ENCODE data around the gene NEAT1.
A peak's percentile ranks its signal among the peaks of the same experiment; 100 is the strongest.
"Not testable (repeated sequence)": the region's sequence is repeated elsewhere in the genome, so short reads cannot be mapped to it uniquely, and the experiment has no call there.

Gene NEAT1

DNA sequence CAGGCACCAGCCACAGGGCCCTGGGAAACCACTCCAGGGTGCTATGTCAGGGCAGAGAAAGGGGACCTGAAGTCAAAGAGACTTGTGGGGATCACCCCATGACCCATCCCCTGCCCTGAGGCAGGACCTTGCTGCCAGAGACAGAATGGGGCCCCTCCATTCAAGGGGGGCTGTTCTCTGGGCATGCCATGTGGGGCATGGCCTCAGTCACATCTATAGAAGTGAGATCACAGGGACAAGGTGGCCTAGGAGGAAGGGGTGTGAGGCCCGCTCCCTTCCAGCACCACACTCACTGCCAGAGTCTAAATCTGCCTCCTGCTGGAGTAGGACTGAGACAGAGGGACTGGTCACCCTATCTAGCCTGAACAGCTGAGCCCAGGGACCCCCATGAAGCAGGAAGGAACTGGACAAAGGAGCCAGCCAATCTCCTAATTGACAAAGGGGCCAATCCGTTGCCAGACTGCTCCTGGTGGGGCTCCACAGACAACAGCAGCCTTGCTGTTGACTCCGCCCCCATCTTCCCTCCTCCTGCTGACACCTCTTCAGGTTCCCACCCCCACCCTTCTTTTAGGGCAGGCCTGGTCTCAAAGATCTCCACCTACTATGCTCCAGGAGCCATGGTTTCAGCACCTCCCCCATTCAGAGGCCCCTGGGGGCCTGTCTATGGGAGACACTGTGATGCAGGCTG, 26.0 kb downstream of the NEAT1 start:
- no peak for DNase-seq (ENCODE audit: extremely low read depth in 1 of 2, low read depth in 1 of 2)

DNA sequence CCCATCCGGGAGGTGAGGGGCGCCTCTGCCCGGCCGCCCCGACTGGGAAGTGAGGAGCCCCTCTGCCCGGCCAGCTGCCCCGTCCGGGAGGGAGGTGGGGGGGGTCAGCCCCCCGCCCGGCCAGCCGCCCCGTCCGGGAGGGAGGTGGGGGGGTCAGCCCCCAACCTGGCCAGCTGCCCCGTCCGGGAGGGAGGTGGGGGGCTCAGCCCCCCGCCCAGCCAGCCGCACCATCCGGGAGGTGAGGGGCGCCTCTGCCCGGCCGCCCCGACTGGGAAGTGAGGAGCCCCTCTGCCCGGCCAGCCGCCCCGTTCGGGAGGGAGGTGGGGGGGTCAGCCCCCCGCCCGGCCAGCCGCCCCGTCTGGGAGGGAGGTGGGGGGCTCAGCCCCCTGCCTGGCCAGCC, 28.7 kb downstream of the NEAT1 start:
- not testable (repeated sequence) for DNase-seq (ENCODE audit: extremely low read depth in 1 of 2, low read depth in 1 of 2)

DNA sequence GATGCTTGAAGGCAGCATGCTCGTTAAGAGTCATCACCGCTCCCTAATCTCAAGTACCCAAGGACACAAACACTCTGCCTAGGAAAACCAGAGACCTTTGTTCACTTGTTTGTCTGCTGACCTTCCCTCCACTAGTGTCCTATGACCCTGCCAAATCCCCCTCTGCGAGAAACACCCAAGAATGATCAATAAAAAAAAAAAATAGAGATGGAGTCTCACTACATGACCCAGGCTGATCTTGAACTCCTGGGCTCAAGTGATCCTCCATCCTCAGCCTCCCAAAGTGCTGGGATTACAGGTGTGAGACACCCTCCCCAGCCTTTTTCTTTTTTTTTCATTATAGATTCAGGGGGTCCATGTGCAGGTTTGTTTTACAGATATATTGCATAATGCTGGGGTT, 29.7 kb downstream of the NEAT1 start:
- not testable (repeated sequence) for DNase-seq (ENCODE audit: extremely low read depth in 1 of 2, low read depth in 1 of 2)

DNA sequence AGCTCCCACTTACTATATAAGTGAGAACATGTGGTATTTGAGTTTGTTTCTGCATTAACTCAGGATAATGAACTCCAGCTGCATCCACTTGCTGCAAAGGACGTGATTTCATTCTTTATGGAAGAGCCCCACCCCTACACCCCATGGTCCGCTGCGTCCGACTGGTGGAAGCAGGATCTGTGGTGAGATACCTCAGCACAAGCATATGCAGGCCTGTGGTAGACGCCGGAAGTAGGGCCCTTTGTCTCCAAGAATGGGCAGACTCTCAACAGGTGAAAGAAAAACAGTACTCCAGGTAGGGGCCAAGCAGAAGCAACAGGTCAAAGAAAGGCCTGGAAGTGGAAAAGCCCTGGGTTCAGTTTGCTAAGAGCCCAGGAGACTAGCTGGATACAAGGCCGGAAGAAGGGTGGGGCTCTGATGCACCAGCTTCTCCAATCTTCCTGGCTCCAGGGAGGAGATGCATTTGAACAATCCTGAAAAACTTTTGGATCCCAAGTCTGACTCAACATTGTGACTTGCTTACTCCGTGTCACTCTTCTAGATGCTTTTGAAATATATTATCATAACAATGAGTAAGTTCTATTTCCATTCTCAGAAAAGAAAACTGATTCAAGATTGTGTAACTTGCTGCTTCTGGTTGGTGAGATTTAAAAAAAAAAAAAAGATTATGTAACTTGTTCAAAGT, 30.4 kb downstream of the NEAT1 start:
- no peak for DNase-seq (ENCODE audit: extremely low read depth in 1 of 2, low read depth in 1 of 2)

DNA sequence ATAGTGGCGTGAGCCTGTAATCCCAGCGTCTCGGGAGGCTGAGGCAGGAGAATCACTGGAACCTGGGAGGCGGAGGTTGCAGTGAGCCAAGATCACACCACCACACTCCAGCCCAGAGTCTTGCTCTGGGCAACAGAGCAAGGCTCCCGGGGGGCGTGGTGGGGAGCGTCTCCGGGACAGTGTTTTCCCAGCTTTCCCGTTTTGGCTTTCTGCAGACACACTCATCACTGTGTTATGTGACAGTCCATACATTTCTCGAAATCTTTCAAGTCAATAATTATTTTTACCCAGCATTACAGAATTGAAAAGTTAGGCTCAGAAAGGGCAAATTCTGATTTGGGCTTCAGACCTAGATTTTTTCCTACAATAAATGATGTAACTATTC, 31.7 kb downstream of the NEAT1 start:
- no peak for DNase-seq (ENCODE audit: extremely low read depth in 1 of 2, low read depth in 1 of 2)

DNA sequence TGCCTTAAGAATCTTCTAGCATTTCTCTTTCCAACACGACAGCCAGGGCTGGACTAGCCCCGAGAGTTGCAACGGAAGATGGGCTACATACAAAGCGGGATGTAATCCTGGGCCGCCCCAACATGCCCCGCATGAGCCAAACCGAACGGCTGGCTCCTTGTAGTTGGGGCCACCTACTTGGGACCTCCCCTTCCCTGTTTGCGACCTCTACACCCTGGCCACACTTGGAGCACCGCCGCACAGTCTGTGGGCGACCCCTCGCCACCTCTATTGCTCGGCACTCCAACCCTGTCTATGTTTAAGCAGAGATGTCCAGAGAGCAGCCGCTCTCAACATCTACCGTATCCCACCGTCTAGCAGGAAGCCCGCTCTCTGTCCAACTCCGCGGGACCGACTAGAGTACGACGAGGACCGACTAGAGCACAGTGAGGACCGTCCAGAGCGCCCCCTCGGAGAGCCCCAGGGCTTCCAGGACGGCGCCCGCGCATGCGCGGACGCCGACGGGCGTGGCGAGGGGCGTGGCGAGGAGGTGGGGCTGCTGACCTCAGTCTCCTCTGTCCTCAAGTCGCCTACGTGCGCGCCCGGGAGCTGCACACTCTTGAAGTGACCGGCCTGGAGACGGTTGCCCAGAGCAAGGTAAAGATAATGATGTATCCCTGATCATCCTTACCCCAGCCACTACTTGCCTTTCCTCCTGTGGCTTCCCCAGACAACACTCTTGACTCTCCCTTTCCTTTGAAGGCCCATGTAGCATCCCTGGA, 32.3 kb downstream of the NEAT1 start:
- DNase-seq (ENCODE audit: extremely low read depth in 1 of 2, low read depth in 1 of 2), result peak; percentile 73 to 77

DNA sequence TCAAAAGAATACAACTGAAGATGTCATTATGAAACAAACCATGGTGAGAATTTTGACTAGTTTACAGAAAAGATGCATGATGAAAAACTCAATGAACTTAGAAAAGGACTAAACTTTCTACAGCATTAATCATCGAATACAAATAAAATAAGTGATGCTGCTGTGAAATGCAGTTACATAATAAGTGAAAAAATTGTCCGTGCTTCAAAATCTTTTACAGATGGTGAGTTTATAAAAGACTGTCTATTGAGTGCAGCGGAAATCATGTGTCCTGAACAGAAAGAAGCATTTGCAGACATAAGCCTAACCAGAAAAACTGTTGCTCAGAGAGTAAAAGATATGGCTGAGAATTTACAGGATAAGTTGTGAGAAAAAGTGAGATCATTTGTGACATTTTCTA, 33.8 kb downstream of the NEAT1 start:
- DNase-seq (ENCODE audit: extremely low read depth in 1 of 2, low read depth in 1 of 2), result no peak

DNA sequence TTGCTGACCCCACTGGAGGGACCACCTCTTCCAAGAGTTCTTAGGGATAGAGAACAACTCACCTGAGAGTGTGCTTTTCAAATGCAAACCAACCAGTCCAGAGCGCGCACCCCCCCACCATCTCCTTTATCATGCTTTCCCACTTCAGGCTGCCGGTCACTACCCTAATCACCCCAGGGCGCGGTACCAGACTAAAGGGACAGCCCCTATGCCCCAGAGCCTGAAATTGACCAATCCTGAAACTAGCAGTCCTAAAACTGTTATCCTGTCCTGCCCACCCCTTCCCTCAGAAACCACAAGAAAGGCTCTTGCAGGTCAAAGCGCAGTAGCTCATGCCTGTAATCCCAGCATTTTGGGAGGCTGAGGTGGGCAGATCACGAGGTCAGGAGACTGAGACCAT, 37.0 kb downstream of the NEAT1 start:
- no peak for DNase-seq (ENCODE audit: extremely low read depth in 1 of 2, low read depth in 1 of 2)

DNA sequence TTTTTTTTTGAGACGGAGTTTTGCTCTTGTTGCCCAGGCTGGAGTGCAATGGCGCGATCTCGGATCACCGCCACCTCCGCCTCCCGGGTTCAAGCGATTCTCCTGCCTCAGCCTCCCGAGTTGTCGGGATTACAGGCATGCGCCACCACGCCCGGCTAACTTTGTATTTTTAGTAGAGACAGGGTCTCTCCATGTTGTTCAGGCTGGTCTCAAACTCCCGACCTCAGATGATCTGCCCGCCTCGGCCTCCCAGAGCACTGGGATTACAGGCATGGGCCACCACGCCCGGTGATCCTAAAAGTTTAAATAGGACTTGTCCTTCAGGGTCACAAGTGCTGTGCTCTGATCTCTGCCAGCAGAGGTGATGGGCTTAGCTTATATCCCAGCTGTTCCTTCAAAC, 42.9 kb downstream of the NEAT1 start:
- not testable (repeated sequence) for DNase-seq (ENCODE audit: extremely low read depth in 1 of 2, low read depth in 1 of 2)

DNA sequence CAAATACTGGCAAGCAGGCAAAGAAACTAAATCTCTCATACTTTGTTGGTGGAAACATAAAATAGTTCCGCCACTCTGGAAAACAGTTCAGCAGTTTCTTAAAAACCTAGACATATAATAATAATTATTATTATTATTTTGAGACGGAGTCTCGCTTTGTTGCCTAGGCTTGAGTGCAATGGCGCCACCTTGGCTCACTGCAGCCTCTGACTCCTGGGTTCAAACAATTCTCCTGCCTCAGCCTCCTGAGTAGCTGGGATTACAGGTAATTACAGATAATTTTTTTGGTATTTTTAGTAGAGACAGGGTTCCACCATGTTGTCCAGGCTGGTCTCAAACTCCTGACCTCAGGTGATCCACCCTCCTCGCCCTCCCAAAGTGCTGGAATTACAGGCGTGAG, 44.7 kb downstream of the NEAT1 start:
- not testable (repeated sequence) for DNase-seq (ENCODE audit: extremely low read depth in 1 of 2, low read depth in 1 of 2)

DNA sequence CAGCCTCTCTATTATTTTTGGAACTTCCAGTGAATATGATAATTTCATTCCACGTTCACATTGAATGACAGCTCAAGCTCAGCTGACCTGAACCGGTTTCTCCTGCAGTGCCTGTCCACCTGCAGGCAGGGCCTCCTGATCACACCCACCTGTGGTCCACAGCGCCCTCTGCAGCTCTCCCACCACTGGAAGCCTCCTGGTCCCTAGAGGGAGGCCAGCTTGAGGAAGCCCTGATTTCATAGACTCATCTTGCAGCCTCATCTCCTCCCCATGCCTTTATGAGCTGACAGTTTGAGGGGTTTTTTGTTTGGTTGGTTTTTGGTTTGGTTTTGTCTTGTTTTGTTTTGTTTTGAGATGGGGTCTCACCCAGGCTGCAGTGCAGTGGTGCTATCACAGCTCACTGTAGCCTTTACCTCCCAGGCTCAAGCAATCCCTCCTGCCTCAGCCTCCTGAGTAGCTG, 46.3 kb downstream of the NEAT1 start:
- no peak for DNase-seq (ENCODE audit: extremely low read depth in 1 of 2, low read depth in 1 of 2)

DNA sequence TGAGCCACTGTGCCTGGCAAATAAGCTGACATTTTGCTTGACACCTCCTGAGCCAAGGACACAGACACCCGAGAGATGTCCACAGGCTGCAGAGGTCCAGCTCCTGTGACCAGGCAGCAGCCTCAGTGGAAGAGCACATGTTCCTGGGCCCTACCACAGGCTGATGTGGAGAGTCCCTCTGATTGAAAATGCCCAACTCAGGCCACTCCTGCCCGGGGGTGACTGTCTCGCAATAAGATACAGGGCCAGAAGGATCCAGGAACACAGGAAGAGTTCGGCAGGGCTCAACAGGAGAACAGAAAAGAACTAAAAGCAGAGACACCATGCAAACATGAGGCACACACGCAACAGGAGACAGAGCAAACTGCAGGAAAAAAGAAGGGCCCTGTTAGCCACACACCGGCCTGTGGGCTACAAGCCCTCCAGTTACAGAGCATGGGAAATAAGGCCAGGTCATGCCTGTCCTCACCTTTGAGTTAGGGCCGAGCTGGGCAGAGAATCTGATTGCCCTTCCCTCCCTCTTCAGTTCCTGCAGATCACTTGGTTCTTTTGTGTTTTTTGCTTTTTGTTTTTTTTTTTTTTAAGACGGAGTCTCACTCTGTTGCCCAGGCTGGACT, 47.9 kb downstream of the NEAT1 start:
- no peak for DNase-seq (ENCODE audit: extremely low read depth in 1 of 2, low read depth in 1 of 2)

DNA sequence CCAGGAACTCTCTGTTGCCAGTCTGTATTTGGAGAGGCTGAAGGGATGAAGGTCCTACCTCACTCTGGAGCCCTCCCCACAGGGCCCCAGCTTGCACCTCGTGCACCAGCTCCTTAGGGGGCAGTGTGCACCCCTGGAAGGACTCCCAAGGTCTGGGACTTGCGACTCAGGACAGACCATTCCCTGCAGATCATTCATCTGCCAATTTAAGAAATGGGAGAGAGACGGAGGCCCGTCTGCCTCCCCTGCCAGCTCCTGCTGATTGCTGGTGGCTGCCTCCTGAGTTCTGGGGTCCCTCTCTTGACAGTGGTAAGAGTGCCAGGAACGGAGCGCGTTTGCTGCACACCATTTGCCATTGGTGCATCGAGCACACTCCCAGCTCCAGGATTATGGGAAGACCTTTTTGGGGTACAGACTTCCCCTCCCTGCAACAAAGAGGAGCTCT, 48.9 kb downstream of the NEAT1 start:
- DNase-seq (ENCODE audit: extremely low read depth in 1 of 2, low read depth in 1 of 2), result no peak

DNA sequence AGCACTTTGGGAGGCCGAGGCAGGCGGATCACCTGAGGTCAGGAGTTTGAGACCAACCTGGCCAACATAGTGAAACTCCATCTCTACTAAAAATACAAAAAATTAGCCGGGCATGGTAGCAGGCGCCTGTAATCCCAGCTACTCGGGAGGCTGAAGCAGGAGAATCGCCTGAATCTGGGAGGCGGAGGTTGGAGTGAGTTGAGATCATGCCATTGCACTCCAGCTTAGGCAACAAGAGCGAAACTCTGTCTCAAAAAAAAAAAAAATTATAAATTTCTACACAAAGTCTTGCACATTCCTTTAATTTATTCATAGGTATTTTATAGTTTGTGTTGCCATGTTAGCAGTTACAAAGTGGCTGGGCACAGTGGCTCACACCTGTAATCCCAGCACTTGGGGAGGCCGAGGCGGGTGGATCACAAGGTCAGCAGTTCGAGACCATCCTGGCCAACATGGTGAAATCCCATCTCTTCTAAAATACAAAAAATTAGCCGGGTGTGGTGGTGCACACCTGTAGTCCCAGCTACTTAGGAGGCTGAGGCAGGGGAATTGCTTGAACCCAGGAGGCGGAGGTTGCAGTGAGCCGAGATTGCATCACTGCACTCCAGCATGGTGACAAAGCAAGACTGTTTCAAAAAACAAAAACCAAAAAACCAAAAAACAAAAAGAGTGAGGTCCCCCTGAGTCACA, 50.1 kb downstream of the NEAT1 start:
- DNase-seq (ENCODE audit: extremely low read depth in 1 of 2, low read depth in 1 of 2), result not testable (repeated sequence)

DNA sequence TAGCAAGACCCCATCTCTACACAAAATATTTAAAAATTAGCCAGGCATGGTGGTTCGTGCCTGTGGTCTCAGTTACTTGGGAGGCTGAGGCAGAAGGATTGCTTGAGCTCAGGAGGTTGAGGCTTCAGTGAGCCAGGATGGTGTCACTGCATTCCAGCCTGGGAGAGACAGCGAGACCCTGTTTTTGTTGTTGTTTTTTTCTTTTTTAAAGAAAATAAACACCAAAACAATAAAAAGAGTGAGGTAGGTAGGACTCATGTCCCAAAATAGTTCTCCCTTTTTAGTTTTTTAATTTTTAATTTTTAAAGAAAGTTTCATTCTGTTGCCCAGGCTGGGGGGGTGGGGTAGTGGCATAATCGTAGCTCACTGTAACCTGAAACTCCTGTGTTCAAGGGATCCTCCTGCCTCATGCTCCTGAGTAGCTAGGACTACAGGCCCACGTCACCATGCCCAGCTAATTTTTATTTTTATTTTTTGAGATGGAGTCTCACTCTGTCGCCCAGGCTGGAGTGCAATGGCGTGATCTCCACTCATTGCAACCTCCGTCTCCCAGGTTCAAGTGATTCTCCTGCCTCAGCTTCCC, 50.8 kb downstream of the NEAT1 start:
- no peak for DNase-seq (ENCODE audit: extremely low read depth in 1 of 2, low read depth in 1 of 2)

DNA sequence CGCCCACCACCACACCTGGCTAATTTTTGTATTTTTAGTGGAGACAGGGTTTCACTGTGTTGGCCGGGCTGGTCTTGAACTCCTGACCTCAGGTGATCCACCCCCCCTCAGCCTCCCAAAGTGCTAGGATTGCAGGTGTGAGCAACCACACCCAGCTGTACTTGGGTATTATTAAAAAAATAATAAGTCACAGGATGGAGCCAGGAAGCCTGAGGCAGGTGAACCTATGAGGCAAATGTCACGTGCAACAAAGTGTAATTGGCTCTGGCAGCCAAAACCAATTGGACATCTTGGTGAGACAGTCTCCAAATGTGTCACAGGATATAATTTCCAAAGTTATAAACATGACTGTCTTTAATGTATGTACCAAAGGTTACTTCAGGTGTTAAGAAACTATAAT, 52.3 kb downstream of the NEAT1 start:
- no peak for DNase-seq (ENCODE audit: extremely low read depth in 1 of 2, low read depth in 1 of 2)

DNA sequence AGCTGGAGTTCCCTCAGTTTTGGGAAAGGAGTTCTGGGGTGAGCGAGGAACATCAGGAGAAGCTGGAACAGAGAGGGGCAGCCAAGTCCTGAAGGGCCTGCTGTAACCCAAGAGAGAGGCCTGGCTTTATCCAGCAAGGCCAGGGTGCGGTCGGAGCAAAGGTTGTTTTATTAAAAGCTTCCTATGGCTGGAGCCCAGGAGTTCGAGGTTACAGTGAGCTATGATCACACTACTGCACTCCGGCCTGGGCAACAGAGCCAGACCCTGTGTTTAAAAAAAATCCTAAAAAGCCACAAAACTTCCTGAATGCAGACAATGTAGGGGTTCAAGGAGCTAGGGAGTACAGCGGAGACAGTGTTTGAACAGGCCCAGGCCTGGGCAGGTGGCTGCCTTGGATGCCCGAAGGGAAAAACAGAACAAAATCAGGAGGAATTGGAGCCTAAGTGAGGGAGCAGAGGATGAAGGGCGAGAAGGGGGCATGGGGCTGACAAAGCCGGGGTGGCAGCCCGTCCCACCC, 54.1 kb downstream of the NEAT1 start:
- DNase-seq (ENCODE audit: extremely low read depth in 1 of 2, low read depth in 1 of 2), result no peak

DNA sequence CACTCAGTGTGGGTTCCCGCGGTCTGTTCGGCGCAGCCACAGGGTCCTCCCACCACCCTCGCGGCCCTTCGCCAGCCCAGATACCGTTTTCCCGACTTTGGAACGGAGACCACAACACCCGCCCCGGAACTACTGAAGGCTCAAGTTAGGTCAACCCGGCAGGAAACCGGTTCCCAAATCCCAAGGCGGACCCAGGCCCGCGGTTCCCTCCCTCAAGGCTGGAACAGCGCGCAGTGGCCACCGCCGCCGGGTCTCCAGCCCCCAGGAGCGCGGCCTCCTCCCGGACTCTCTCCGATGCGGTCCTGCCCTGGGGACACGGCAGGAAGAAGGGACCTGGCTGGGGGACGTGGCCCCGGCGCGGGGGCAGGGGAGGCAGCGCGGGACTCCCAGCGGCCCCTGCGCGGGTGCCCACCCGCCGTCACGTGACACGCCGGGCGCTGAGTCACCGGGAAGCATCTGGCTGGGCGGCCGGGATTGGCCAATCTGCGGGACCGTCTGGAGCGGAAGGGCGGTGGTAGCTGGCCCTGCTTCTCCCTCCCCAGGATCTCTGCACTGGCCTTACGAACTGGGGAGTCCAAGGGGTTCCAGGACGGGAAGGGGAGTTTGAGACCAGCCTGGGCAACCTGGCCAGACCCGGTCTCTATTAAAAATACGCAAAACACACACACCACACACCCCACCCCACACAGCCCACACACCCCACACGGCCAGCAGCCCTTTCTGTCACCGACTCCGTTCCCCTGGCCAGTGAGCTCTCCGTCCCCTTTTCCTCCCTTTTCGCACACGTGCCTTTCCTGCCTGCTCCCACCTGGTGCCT, 54.8 kb downstream of the NEAT1 start:
- DNase-seq (ENCODE audit: extremely low read depth in 1 of 2, low read depth in 1 of 2), result peak; percentile 90 to 93
